GM19099 (cell line): ENCODE measurements around the gene NBEA.

Experiments
- POLR2A ChIP-seq: IDR thresholded peaks from 3 replicates; pipeline ENCODE4 v1.6.1; 2011; ENCODE audit warnings: low read depth; ENCODE audit not compliant: insufficient read length; ENCODE audit errors: extremely low read depth

The NBEA gene

DNA sequence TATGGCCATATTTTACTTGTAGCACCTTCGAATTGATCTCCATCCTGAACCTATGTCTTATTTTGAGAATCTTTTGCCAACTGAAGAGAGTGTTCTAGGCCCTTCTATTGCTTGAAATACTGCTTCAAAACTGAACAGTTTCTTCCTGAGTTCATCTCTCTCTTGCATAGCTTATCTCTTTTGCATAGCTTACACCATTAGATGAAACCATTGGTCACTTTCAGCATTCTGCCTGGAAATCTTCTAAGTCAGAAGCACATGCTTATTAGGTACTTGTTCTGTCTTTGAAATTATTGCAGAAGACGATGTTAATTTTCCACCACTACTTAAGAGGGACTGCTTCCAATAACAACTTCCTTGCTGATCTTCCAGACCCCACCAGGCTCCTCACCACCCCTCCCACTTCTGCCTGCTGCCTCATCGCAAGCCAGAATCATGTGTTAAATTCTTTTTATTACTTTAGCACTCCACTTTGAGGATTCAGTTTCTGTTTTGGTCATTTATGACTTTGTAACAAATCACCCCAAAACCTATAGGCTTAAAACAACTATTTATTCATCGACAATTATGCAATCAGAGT is 656.8 kb downstream of the NBEA start:
- TF ChIP-seq POLR2A: no peak

DNA sequence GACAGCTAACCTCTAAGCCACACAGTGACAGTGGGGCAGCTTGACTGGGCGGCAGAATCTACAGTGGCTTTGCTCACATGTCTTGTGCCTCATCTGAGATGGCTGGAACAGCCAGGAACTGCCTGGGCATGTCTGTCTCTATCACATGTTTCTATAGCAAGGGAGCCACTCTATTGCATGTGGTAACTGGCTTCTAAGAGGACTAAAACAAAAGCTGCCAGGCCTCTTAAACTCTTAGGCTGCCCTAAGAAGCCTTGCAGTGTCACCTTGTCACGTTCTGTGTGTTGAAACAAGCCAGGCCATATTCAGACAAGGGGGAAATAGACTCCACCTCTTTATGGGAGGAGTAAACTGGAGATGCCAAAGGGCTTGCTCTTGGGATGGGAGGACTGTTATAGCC is 657.3 kb downstream of the NBEA start:
- no peak for TF ChIP-seq POLR2A

DNA sequence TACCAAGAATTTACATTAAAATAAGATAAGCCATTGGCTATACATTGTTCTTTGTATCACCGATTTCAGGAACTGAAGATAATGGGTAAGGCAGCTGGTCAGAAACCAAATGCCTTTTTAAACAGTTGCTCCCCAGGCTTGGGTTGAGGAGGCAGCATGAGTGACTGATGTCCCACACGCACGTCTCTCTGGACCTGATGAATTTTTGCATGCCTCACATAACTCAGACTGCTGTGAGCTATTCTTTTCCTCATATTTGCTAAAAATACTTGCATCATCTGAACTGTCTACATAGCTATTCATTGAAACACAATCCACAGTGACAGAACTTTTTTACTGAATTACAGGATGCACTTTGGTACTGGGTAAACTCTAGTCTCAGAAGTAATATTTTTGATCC is 658.1 kb downstream of the NBEA start:
- no peak for TF ChIP-seq POLR2A

GRCh38 chr13:35603593-35604285 is 661.7 kb downstream of the NBEA start:
- TF ChIP-seq POLR2A: no peak

DNA sequence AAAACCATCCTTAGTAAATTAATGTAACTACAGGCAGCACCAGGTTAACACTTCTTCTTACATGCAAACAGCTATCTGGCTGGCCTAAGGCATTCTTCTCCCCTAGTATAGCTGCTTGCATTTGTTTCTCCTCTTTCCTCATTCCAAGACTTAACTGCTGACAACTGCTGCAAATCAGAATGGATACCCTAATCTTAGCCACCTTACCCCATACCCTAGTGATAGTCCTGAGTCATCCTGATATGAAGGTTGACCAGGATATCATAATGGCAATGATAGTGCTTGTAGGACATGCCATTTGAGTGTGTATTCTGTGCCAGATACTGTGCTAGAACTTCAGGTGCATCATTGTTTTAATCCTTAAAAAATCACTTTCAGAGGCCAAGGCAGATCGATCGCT is 672.6 kb downstream of the NBEA start:
- no peak for TF ChIP-seq POLR2A

DNA sequence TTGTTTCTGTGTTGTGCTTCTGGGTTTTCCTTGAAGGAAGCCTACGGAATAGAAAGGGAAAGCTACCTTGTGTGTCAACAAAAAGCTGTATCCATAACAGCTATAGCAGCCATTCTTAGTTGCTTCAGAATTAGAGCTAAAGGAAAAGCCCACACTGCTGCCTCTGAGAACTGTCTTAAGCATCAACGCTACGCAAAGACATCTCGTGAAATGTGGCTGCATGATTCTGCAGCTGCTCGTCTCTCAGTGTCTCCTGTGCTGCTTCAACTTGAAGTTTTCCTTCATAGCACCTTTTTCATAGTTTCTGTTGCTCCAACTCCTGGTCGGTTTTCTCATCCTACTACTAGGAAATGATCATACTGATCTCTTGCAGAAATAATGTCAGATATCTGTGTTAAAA is 675.4 kb downstream of the NBEA start:
- TF ChIP-seq POLR2A: no peak

DNA sequence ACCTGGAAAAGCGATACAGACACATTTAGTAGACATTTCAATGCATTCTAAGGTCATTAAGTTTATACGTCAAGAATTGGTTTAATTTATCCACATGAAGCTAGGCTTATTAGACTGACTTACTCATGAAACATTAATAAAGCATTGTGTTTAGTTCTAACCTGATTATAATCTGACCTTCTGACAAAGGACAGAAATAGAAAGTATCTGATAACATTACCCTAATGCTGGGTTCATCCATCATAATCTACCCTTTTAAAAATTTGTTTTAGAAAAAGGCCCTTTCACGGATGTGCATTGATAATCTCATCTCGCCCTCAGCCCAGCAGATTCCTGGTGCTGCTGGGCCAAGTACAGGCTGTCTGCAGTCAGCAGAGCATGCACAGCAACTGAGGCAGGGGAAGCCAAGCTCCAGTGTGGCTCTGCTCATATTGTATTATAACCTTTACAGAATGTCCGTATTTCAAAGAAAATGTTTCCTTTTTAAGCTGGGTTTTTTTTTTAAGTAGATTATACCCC is 676.6 kb downstream of the NBEA start:
- no peak for TF ChIP-seq POLR2A

DNA sequence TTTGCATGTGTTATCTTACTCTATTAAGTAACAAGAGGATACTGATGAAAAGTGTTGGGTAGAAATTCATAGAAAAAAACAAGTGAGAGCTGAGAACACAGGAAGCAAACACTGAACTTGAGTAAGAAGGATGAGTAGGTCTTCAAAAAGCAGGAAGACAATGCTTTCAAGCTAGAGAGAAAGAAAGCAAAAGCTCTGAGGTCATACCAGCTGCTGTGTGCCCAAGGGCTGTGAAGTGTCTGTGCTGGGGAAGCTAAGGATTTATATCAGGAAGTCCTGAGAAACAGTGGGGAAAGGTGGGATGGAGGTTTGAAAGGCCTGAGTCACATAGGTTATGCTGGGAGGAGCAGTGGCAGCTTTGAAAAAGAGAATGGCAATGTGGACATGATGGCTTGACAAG is 679.9 kb downstream of the NBEA start:
- no peak for TF ChIP-seq POLR2A

DNA sequence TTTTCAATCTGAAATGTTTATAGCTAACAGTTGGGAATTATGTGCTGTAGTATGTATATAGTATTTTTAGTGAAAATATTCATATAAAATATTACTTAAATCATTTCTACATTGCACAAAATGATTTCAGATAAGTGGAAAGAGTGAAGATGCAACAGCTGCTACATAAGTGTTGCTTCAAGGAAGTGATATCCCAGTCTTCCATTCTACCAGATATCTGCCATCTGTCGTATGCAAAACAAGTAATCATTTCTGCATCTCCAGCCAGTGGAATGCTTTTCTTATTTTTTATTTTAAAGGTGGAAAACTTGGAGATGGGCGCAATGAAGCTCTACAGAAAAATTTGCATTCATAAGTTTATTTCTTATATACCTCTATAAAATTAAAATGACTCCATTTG is 687.0 kb downstream of the NBEA start:
- no peak for TF ChIP-seq POLR2A

DNA sequence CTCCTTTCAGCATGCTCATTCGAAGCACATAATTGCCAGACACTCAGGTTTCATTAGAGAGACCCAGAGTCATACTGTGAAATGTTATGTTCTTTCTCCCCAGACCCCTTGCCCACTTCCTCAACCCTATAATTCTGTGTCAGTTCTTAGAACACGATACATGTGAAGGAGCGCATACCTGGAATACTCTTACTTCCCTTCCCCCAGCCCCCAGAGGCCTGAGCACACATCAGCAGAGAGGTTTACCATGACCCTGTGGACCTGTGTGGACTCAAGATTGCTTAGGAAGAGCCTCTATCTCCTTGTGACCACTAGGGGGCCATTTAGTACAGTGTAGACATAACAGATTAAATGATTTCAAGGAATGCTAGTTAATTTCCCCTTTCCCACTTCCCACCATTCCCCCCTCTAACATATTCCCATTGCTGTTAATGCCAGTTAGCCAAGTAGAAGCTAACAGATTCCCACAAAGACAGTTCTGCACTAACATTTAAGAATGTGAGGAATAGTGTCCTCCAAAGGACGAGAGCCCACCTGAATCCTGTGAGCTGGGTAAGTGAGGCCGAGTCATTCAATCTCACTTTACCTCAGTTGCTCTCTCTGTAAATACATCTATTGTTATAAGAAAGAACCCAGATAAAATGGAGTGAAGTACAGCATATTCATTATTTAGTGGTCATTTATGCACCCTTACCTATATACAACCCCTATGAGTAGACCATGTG is 688.6 kb downstream of the NBEA start:
- no peak for TF ChIP-seq POLR2A

- TF ChIP-seq POLR2A: no peak
These were observed 689.6 kb downstream of the NBEA start for GRCh38 chr13:35631666-35632065.

DNA sequence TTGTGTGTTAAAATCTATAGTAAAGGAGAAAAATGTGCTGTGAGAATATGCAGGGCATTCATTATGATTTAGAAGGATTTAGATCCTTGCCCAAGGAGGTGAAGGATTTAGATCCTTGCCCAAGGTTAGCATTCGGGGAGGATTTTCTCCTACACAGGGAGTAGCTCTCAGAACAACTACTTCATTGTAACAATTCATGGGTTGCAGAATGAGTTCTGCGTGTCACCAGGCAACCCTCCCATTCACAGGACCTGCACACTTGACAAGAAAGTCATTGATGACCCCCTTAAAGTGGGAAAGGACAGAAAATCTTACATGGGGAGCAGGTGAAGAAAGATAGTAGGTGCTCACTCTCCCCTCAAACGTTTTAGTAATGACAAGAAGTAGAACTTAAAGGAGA is 701.6 kb downstream of the NBEA start:
- no peak for TF ChIP-seq POLR2A

DNA sequence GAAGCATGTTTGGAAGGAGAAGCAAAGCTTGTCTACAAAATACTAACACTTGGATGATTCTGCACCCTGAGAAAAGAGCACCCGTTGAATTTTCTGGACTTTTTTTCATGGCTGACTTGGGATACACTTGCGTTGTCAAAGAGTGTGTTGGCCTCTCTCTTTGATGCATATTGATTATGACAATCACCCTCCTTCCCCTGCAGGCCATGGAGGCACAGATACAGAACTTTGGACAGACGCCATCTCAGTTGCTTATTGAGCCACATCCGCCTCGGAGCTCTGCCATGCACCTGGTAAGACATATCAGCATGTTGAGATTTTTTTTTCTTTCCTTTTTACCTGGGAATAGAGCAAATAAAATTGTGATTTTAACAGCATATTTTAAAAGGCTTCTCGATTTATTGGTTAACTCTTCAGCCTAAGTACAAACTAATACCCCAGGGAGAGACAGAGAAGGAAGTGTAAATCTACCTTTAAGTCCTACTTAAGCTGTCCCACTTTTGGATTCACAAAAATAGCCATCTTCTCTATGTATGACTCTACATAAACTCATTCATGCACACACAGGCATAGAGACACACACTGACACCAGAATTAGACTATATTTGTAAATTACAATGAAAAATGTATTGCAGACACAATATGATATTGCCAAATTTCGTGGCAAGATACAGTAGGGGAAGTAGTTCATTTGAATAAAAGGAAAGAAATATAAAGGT is 704.1 kb downstream of the NBEA start:
- TF ChIP-seq POLR2A: no peak

DNA sequence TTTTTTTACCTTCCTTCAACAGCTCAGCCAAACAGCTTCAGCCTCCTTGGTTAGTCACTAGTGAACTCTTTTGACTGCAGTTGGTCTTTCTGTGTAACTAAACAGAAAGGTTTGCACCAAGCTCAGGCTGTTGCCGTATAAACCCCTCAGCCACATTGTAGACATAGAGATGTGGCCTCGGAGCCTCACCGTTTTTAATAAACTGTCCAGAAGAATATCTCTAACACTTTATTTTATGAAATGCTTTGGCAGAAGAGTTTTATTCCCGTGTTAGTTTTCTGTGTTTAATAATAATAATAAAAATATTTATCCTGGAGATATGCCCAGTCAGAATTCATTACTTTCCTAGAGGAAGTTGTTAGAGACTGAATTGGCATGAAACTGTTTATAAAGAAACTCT is 706.1 kb downstream of the NBEA start:
- no peak for TF ChIP-seq POLR2A

DNA sequence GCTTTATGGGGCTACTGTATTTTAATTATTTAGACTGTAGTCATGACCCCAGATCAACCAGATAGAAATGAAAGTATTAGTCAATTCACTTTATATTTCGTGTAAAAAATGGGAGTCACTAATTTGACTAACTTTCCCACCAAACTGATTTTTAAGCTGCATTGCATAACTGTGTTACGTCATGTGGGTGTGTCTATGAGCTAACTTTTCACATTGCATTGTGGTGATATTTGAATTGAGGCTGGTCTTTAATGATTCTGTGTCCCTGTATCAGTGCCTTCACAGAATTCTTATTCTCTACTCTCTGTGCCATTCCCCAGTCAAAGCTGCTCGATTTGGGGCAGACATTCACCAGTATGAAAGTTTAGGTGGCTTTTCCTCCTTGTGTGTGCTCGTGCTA is 707.1 kb downstream of the NBEA start:
- TF ChIP-seq POLR2A: no peak
